HepG2 (cell line): Measurements from ENCODE around the gene ACAA2. TPM values are rescaled to one million over a fixed set of nuclear protein-coding genes. Genes with fewer than 3 reads are reported as not detected.
A peak's percentile ranks its signal among the peaks of the same experiment; 100 is the strongest.

ENCODE experiments used
- ARID5B ChIP-seq: IDR thresholded peaks from 2 replicates; pipeline ENCODE4 v1.4.0; 2020; ENCODE audit warnings: mild to moderate bottlenecking, missing genetic modification reagents
- EEA1 ChIP-seq: sonication (generic); formaldehyde crosslinking; IDR thresholded peaks from 2 replicates; pipeline ENCODE4 v1.5.1; 2020; ENCODE audit warnings: mild to moderate bottlenecking, missing genetic modification reagents, borderline replicate concordance
- ELF1 ChIP-seq: sonication (generic); formaldehyde crosslinking; IDR thresholded peaks from 2 replicates; pipeline ENCODE4 v1.4.0; 2020; ENCODE audit warnings: missing genetic modification reagents
- FOXK1 ChIP-seq: sonication (generic); formaldehyde crosslinking; IDR thresholded peaks from 2 replicates; pipeline ENCODE4 v1.4.0; 2020; ENCODE audit warnings: low read depth, missing genetic modification reagents, borderline replicate concordance
- FOXP1 ChIP-seq, 2 experiments: fragments of 450-650 bp in 1 of 2; IDR thresholded peaks; 2 replicates each; pipeline ENCODE4 v1.6.1; 2017 to 2018; ENCODE audit warnings: antibody characterized with exemption in 1 of 2
- HNRNPL ChIP-seq: fragments of 200-400 bp; formaldehyde crosslinking; IDR thresholded peaks from 2 replicates; pipeline ENCODE4 v1.6.1; 2017; ENCODE audit warnings: mild to moderate bottlenecking, low read depth, low read length
- LCORL ChIP-seq, 2 experiments: fragments of 450-650 bp in 1 of 2; sonication (generic) in 1 of 2; formaldehyde crosslinking in 1 of 2; IDR thresholded peaks; 2 replicates each; pipeline versions ENCODE4 v1.5.0 to v1.6.1; 2017 to 2020; ENCODE audit warnings: antibody characterized with exemption in 1 of 2, missing genetic modification reagents in 1 of 2
- MXI1 ChIP-seq: IDR thresholded peaks from 3 replicates; pipeline ENCODE4 v1.6.1; 2012; ENCODE audit warnings: low read depth, low read length, inconsistent platforms, borderline replicate concordance
- TFE3 ChIP-seq: IDR thresholded peaks from 2 replicates; pipeline ENCODE4 v1.6.1; 2016
- TMF1 ChIP-seq: sonication (generic); formaldehyde crosslinking; IDR thresholded peaks from 2 replicates; pipeline ENCODE4 v1.8.1; 2022; ENCODE audit warnings: low read depth, missing genetic modification reagents
- ZFP82 ChIP-seq: sonication (generic); formaldehyde crosslinking; IDR thresholded peaks from 2 replicates; pipeline ENCODE4 v1.5.1; 2020; ENCODE audit warnings: mild to moderate bottlenecking, missing genetic modification reagents, borderline replicate concordance
- ZNF33B ChIP-seq: sonication (generic); formaldehyde crosslinking; IDR thresholded peaks from 2 replicates; pipeline ENCODE4 v1.5.1; 2020; ENCODE audit warnings: mild to moderate bottlenecking, missing genetic modification reagents
- ZNF614 ChIP-seq: IDR thresholded peaks from 2 replicates; pipeline ENCODE4 v1.6.1; 2018; ENCODE audit warnings: missing biosample characterization, missing genetic modification reagents, inconsistent platforms, borderline replicate concordance
- polyA plus RNA-seq, 8 experiments: library from polyadenylated mRNA; depleted of rRNA in 3 of 8; stranded (reverse) in 7 of 8; unstranded in 1 of 8; fragments of >200 nt; fragmentation: Illumina TruSeq in 4 of 8; extraction: Trizol in 4 of 8; gene quantifications; 2 replicates each; pipeline versions ENCODE4 v1.2.1 to v1.2.3, GENCODE V29; 2011 to 2016; ENCODE audit warnings: low read depth in 4 of 8, missing spikeins in 1 of 8, mixed read lengths in 1 of 8; ENCODE audit not compliant: insufficient read depth in 1 of 8
- total RNA-seq, 5 experiments: library from RNA; depleted of rRNA; stranded (reverse); fragments of >200 nt; fragmentation: Illumina TruSeq; extraction: Trizol; gene quantifications; 2 replicates each; pipeline ENCODE4 v1.2.3, GENCODE V29; 2016; ENCODE audit warnings: low read depth in 1 of 5

Gene ACAA2
- total and polyA plus RNA-seq, 2 of the 13 experiments (the other 11 are each of a cell fraction or from before 2014, with no cell fraction given): 51.6 to 182 TPM

- TF ChIP-seq EEA1 (CRISPR knock-in tag) (no peak), TMF1 (no peak), TFE3 (CRISPR knock-in tag) (no peak), FOXP1 (IDR thresholded peaks at IDR 0.05) (no peak), FOXP1 (CRISPR knock-in tag; IDR thresholded peaks at IDR 0.05) (0 out of 2 replicates have a peak, but pooled peaks have one; percentile 17), MXI1 (no peak), ZFP82 (CRISPR knock-in tag) (no peak), ZNF614 (CRISPR knock-in tag) (no peak), FOXK1 (CRISPR knock-in tag) (peak; percentile 19; the same call in 1 of the 2 replicates), ZNF33B (CRISPR knock-in tag) (no peak), HNRNPL (no peak), ELF1 (no peak), ARID5B (no peak), LCORL (IDR thresholded peaks at IDR 0.05) (no peak), LCORL (CRISPR knock-in tag; IDR thresholded peaks at IDR 0.05) (no peak)
Observed at GRCh38 chr18:49788327-49788898, 24.9 kb downstream of the ACAA2 start (continued).
